ENCODE data around the gene RNF6. TPM values are rescaled to one million over a fixed set of nuclear protein-coding genes. Genes with fewer than 3 reads are reported as not detected.

The RNF6 gene
- total RNA-seq, 1 experiment from 2014 or later, result 19.5 TPM

DNA sequence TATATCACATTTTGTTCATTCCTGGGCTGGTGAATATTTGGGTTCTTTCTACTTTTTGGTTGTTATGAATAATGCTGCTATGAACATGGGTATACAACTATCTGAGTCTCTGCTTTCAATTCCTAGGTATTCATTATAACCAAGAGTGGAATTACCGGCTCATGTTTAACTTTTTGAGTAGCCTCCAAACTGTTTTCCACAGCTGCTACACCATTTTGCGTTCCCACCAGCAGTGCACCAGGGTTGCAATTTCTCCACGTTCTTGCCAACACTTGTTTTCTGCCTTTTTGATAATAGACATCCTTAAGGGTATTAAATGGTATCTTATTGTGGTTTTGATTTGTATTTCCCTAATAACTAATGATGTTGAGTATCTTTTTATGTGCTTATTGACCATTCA is 48.6 kb upstream of the RNF6 start:
- Histone ChIP-seq H3K9me3 (ENCODE audit: control insufficient read depth, low read depth, low read length) (no peaks in the 10 kb centered on the region), H4K8ac (replicated peaks; ENCODE audit: insufficient read length, low read depth, low read length) (no peak overlapping the region), H3K79me2 (ENCODE audit: insufficient read depth, low read length) (peaks cover 19% of the 10 kb centered on the region; the same call in 1 of the 2 replicates), H2BK12ac (ENCODE audit: insufficient read length, low read depth, low read length) (no peak overlapping the region), H3K4ac (ENCODE audit: low read depth, low read length) (no peak overlapping the region), H3K27me3 (ENCODE audit: insufficient read depth, low read length) (no peaks in the 10 kb centered on the region), H2BK120ac (ENCODE audit: low read depth, low read length, poor library complexity, severe bottlenecking) (no peak overlapping the region), H3K79me1 (ENCODE audit: insufficient read depth, low read depth, low read length, poor library complexity, severe bottlenecking) (no peaks in the 10 kb centered on the region), H3T11ph (ENCODE audit: low read length) (no peak overlapping the region), H2AK5ac (ENCODE audit: insufficient read length, low read length) (no peak overlapping the region), H3K23ac (ENCODE audit: insufficient read length, low read depth, low read length) (no peak overlapping the region), H2AFZ (ENCODE audit: low read length) (no peak overlapping the region), H3K56ac (ENCODE audit: insufficient read length, low read depth, low read length) (no peak overlapping the region), H4K5ac (ENCODE audit: insufficient read length, low read depth, low read length) (no peak overlapping the region), H3K4me2 (ENCODE audit: insufficient read depth, insufficient read length, low read length) (no peak overlapping the region), H3K4me1 (ENCODE audit: insufficient read depth, low read length) (no peaks in the 10 kb centered on the region; the same call in 1 of the 2 replicates), H2BK15ac (ENCODE audit: low read depth, low read length) (no peak overlapping the region), H4K91ac (ENCODE audit: insufficient read length, low read depth, low read length) (no peak overlapping the region), H3K18ac (ENCODE audit: insufficient read length, low read depth, low read length) (no peak overlapping the region), H2BK20ac (ENCODE audit: low read depth, low read length, poor library complexity, severe bottlenecking) (no peak overlapping the region), H3K27ac (ENCODE audit: insufficient read length, low read depth, low read length) (no peak overlapping the region), H4K20me1 (ENCODE audit: control insufficient read depth, insufficient read depth, insufficient read length) (no peaks in the 10 kb centered on the region), H3K23me2 (ENCODE audit: insufficient read length, low read depth, low read length, poor library complexity, severe bottlenecking) (no peaks in the 10 kb centered on the region), H2BK5ac (ENCODE audit: insufficient read length, low read length) (no peak overlapping the region), H3K14ac (ENCODE audit: insufficient read depth, low read length) (no peak overlapping the region), H3K9ac (ENCODE audit: extremely low read depth, insufficient read length, low read length) (no peak overlapping the region)
- TF ChIP-seq, protein P1, sequence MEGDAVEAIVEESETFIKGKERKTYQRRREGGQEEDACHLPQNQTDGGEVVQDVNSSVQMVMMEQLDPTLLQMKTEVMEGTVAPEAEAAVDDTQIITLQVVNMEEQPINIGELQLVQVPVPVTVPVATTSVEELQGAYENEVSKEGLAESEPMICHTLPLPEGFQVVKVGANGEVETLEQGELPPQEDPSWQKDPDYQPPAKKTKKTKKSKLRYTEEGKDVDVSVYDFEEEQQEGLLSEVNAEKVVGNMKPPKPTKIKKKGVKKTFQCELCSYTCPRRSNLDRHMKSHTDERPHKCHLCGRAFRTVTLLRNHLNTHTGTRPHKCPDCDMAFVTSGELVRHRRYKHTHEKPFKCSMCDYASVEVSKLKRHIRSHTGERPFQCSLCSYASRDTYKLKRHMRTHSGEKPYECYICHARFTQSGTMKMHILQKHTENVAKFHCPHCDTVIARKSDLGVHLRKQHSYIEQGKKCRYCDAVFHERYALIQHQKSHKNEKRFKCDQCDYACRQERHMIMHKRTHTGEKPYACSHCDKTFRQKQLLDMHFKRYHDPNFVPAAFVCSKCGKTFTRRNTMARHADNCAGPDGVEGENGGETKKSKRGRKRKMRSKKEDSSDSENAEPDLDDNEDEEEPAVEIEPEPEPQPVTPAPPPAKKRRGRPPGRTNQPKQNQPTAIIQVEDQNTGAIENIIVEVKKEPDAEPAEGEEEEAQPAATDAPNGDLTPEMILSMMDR (conservative IDR thresholded peaks at IDR 0.05), result no peak
- DNase-seq, result no peak
- Mint-ChIP-seq H3K4me3 (no peak overlapping the region), H3K27me3 (ENCODE audit: low read depth) (no peaks in the 10 kb centered on the region), H3K9me3 (no peaks in the 10 kb centered on the region), H3K4me1 (no peaks in the 10 kb centered on the region), H3K36me3 (ENCODE audit: insufficient read depth in 1 of 3, low read depth in 3 of 3) (no peaks in the 10 kb centered on the region), H3K27ac (no peak overlapping the region)
- no CpG with 5 or more reads among the region's 3 CpGs for WGBS (ENCODE audit: extremely low coverage, insufficient read length, low lambda C conversion rate)

All from H9 (cell line).